K562 (cell line): ENCODE data around the gene JMY. TPM values are rescaled to one million over a fixed set of nuclear protein-coding genes. Genes with fewer than 3 reads are reported as not detected.

Experiments
- ARHGAP35 ChIP-seq: fragments of 450-650 bp; IDR thresholded peaks from 2 replicates; pipeline ENCODE4 v1.6.1; 2018; ENCODE audit not compliant: partially characterized antibody
- ARID3A ChIP-seq: IDR thresholded peaks from 2 replicates; pipeline ENCODE4 v1.6.1; 2012; ENCODE audit warnings: low read depth, low read length, improper control_type of control experiment, borderline replicate concordance
- CBFA2T3 ChIP-seq: fragments of 450-650 bp; IDR thresholded peaks from 2 replicates; pipeline ENCODE4 v1.6.1; 2017
- CBX3 ChIP-seq, 2 experiments: IDR thresholded peaks; 1 replicate in 1 of 2; 2 replicates in 1 of 2; pipeline ENCODE4 v1.6.1; 2012; ENCODE audit warnings: inconsistent platforms in 2 of 2, low read length in 2 of 2, borderline replicate concordance in 1 of 2, control low read depth in 1 of 2
- DPF2 ChIP-seq: fragments of 450-650 bp; IDR thresholded peaks from 2 replicates; pipeline ENCODE4 v1.6.1; 2016
- FOXA1 ChIP-seq: fragments of 450-650 bp; IDR thresholded peaks from 2 replicates; pipeline ENCODE4 v1.6.1; 2016; ENCODE audit warnings: mild to moderate bottlenecking, borderline replicate concordance
- JUN ChIP-seq, 2 experiments: sonication (generic) in 1 of 2; formaldehyde crosslinking in 1 of 2; IDR thresholded peaks; 2 replicates each; pipeline versions ENCODE4 v1.6.1 to v1.8.0; 2012 to 2022; ENCODE audit warnings: borderline replicate concordance in 2 of 2, mild to moderate bottlenecking in 2 of 2, improper control_type of control experiment in 1 of 2, low read depth in 1 of 2, low read length in 1 of 2, missing genetic modification reagents in 1 of 2
- KAT2B ChIP-seq: IDR thresholded peaks from one replicate; pipeline ENCODE4 v1.6.1; 2012; ENCODE audit warnings: low read depth, mild to moderate bottlenecking, control low read depth, inconsistent platforms, low read length, moderate library complexity
- LCOR ChIP-seq: sonication (generic); formaldehyde crosslinking; IDR thresholded peaks from 2 replicates; pipeline ENCODE4 v1.8.0; 2022; ENCODE audit warnings: mild to moderate bottlenecking, missing genetic modification reagents
- NFIC ChIP-seq: fragments of 450-650 bp; IDR thresholded peaks from 2 replicates; pipeline ENCODE4 v1.6.1; 2017; ENCODE audit warnings: mild to moderate bottlenecking, inconsistent platforms
- THRAP3 ChIP-seq: fragments of 450-650 bp; IDR thresholded peaks from 2 replicates; pipeline ENCODE4 v1.6.1; 2016; ENCODE audit warnings: mild to moderate bottlenecking, inconsistent platforms, borderline replicate concordance
- TOE1 ChIP-seq, 2 experiments: fragments of 450-650 bp in 1 of 2; sonication (generic) in 1 of 2; formaldehyde crosslinking in 1 of 2; IDR thresholded peaks; 2 replicates each; pipeline versions ENCODE4 v1.7.1 to v1.8.0; 2016 to 2022; ENCODE audit warnings: borderline replicate concordance in 2 of 2, mild to moderate bottlenecking in 2 of 2, antibody characterized with exemption in 1 of 2, inconsistent platforms in 1 of 2, low read depth in 1 of 2, missing genetic modification reagents in 1 of 2, moderate library complexity in 1 of 2
- ZNF12 ChIP-seq: sonication (generic); formaldehyde crosslinking; IDR thresholded peaks from 2 replicates; pipeline ENCODE4 v1.4.0; 2020; ENCODE audit warnings: mild to moderate bottlenecking, missing genetic modification reagents
- ZNF408 ChIP-seq: fragments of 250-450 bp; sonication (Bioruptor Pico); IDR thresholded peaks from 2 replicates; pipeline ENCODE4 v1.4.0; 2020; ENCODE audit warnings: low read depth, mild to moderate bottlenecking, moderate library complexity
- polyA plus RNA-seq, 8 experiments: library from polyadenylated mRNA; depleted of rRNA in 4 of 8; stranded (reverse) in 5 of 8; unstranded in 3 of 8; fragments of >200 nt; fragmentation: Nextera tagmentation in 2 of 8; fragmentation: Illumina TruSeq in 1 of 8; extraction: Ambion mirVana in 2 of 8; extraction: Trizol in 1 of 8; gene quantifications; 2 replicates each; pipeline versions ENCODE4 v1.2.1 to v1.2.3, GENCODE V29; 2011 to 2014; ENCODE audit warnings: inconsistent platforms in 1 of 8, missing spikeins in 1 of 8
- total RNA-seq, 7 experiments: library from RNA; depleted of rRNA in 6 of 7; stranded (reverse); fragments of >200 nt in 6 of 7; fragmentation: Illumina TruSeq in 2 of 7; extraction: Trizol in 2 of 7; gene quantifications; 2 replicates each; pipeline versions ENCODE4 v1.2.1 to v1.2.3, GENCODE V29; 2011 to 2021; ENCODE audit warnings: low replicate concordance in 1 of 7
- TF ChIP-seq, protein P1 (sequence below): sonication (generic); formaldehyde crosslinking; IDR thresholded peaks from 2 replicates; pipeline ENCODE4 v1.8.0; 2023; ENCODE audit warnings: mild to moderate bottlenecking, missing genetic modification reagents
- TF ChIP-seq, protein P2 (sequence below), 2 experiments: IDR thresholded peaks in 1 of 2; conservative IDR thresholded peaks in 1 of 2; 2 replicates each; pipeline ENCODE4 v1.6.1; 2016; ENCODE audit warnings: low read depth in 2 of 2, mild to moderate bottlenecking in 1 of 2, missing compliant biosample characterization in 1 of 2, missing genetic modification characterization in 1 of 2, moderate library complexity in 1 of 2
- TF ChIP-seq, protein P3 (sequence below), 3 experiments: fragments of 200-800 bp in 1 of 3; sonication (Bioruptor generic) in 1 of 3; sonication (generic) in 1 of 3; formaldehyde crosslinking in 1 of 3; IDR thresholded peaks; 2 replicates each; pipeline versions ENCODE4 v1.6.1 to v1.8.0; 2016 to 2022; ENCODE audit warnings: mild to moderate bottlenecking in 2 of 3, missing compliant biosample characterization in 2 of 3, missing genetic modification characterization in 2 of 3, missing genetic modification reagents in 1 of 3

The JMY gene
- total and polyA plus RNA-seq, 9 of the 15 experiments (the other 6 are each of a cell fraction or from before 2014, with no cell fraction given) = 1.1 to 5.5 (median 3.7) TPM

DNA sequence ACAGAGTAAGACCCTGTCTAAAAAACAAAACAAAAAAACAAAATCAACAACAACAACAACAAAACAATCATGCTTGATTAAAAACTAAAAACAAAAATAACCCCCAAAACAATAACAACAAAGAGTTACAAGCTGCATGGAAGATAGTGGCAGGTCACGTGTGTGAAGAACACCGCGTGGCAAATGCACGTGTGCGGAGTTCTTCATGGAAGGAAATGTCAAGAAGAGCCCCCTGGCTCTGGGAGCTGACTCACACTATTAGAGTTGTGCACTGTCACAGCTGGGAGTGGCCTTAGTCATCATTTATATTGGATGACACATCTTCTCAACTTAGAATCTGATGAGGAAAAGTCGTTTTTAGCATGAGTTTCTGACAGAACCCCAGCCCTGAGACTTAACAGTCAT is 110.5 kb downstream of the JMY start (continued):
- TF ChIP-seq NFIC (0 out of 2 replicates have a peak, but pooled peaks have one; percentile 9), DPF2 (peak; percentile 81), CBFA2T3 (0 out of 2 replicates have a peak, but pooled peaks have one; percentile 13), TOE1 (IDR thresholded peaks at IDR 0.05; ENCODE audit: borderline replicate concordance) (peak; percentile 81), TOE1 (CRISPR knock-in tag; IDR thresholded peaks at IDR 0.05; ENCODE audit: borderline replicate concordance, low read depth) (no peak), CBX3 (IDR thresholded peaks at IDR 0.05; ENCODE audit: borderline replicate concordance in 1 of 2, low read length in 2 of 2) (peak in 1 of 2 experiments; percentile 35; a peak in 1 of 3 replicates), ARHGAP35 (no peak), KAT2B (no peak), ARID3A (0 out of 2 replicates have a peak, but pooled peaks have one; percentile 24), THRAP3 (no peak), FOXA1 (no peak), JUN (IDR thresholded peaks at IDR 0.05; ENCODE audit: borderline replicate concordance, low read depth, low read length) (peak; percentile 90), JUN (CRISPR knock-in tag; IDR thresholded peaks at IDR 0.05; ENCODE audit: borderline replicate concordance) (no peak), ZNF12 (CRISPR knock-in tag) (no peak), ZNF408 (CRISPR knock-in tag) (no peak), LCOR (no peak)
- TF ChIP-seq, protein P1, sequence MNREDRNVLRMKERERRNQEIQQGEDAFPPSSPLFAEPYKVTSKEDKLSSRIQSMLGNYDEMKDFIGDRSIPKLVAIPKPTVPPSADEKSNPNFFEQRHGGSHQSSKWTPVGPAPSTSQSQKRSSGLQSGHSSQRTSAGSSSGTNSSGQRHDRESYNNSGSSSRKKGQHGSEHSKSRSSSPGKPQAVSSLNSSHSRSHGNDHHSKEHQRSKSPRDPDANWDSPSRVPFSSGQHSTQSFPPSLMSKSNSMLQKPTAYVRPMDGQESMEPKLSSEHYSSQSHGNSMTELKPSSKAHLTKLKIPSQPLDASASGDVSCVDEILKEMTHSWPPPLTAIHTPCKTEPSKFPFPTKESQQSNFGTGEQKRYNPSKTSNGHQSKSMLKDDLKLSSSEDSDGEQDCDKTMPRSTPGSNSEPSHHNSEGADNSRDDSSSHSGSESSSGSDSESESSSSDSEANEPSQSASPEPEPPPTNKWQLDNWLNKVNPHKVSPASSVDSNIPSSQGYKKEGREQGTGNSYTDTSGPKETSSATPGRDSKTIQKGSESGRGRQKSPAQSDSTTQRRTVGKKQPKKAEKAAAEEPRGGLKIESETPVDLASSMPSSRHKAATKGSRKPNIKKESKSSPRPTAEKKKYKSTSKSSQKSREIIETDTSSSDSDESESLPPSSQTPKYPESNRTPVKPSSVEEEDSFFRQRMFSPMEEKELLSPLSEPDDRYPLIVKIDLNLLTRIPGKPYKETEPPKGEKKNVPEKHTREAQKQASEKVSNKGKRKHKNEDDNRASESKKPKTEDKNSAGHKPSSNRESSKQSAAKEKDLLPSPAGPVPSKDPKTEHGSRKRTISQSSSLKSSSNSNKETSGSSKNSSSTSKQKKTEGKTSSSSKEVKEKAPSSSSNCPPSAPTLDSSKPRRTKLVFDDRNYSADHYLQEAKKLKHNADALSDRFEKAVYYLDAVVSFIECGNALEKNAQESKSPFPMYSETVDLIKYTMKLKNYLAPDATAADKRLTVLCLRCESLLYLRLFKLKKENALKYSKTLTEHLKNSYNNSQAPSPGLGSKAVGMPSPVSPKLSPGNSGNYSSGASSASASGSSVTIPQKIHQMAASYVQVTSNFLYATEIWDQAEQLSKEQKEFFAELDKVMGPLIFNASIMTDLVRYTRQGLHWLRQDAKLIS (CRISPR knock-in tag) = no peak
- TF ChIP-seq, protein P2, sequence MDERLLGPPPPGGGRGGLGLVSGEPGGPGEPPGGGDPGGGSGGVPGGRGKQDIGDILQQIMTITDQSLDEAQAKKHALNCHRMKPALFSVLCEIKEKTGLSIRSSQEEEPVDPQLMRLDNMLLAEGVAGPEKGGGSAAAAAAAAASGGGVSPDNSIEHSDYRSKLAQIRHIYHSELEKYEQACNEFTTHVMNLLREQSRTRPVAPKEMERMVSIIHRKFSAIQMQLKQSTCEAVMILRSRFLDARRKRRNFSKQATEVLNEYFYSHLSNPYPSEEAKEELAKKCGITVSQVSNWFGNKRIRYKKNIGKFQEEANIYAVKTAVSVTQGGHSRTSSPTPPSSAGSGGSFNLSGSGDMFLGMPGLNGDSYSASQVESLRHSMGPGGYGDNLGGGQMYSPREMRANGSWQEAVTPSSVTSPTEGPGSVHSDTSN (CRISPR knock-in tag; IDR thresholded peaks at IDR 0.05; ENCODE audit: low read depth) = no peak
- TF ChIP-seq, protein P2 (tag; conservative IDR thresholded peaks at IDR 0.05; ENCODE audit: low read depth) = peak; percentile 69
- TF ChIP-seq, protein P3, sequence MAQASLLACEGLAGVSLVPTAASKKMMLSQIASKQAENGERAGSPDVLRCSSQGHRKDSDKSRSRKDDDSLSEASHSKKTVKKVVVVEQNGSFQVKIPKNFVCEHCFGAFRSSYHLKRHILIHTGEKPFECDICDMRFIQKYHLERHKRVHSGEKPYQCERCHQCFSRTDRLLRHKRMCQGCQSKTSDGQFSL (CRISPR knock-in tag; IDR thresholded peaks at IDR 0.05) = no peak
- TF ChIP-seq, protein P3 (tag; IDR thresholded peaks at IDR 0.05) = no peak
